Measurements from ENCODE around the gene WASF3. TPM values are rescaled to one million over a fixed set of nuclear protein-coding genes. Genes with fewer than 3 reads are reported as not detected.

Gene WASF3
- total RNA-seq, 4 donors from 2014 or later, result 0.75 to 4.9 (median 2.3) TPM

- TF ChIP-seq POLR2A (IDR thresholded peaks at IDR 0.05) (no peak), EP300 (IDR thresholded peaks at IDR 0.05; ENCODE audit: low read depth) (no peak), CTCF (IDR thresholded peaks at IDR 0.05) (no peak), POLR2AphosphoS5 (IDR thresholded peaks at IDR 0.05) (no peak)
- H3K4me1 ChIP-seq, result peaks cover 0 to 9% (median 0%) of the 10 kb centered on the region in 4 donors
- intact Hi-C loops (cut with DNase I; ENCODE audit: low total_unique reads) (no loop called here), in situ Hi-C loops (cut with MboI; ENCODE audit: low pct_ligation_motif_present in 1 of 4, low pct_unique_long_range_greater_than_20kb in 1 of 4, low sequenced_read_pairs in 3 of 4) (no loop called here)
- no peaks in the 10 kb centered on the region for H3K36me3 ChIP-seq
- no peaks in the 10 kb centered on the region for H3K9me3 ChIP-seq
- DNase-seq, result no peak
- peaks cover 27% of the 10 kb centered on the region for H3K27me3 ChIP-seq
- no peak overlapping the region for H3K4me3 ChIP-seq
- H3K27ac ChIP-seq, result no peak overlapping the region
Observed at GRCh38 chr13:26563713-26564112, 6.2 kb downstream of the WASF3 start.

GRCh38 chr13:26568132-26568815 is 10.8 kb downstream of the WASF3 start:
- WGBS, 2 donors (ENCODE audit: low coverage in 1 of 2), result 57 to 71% methylated on average over 2 of the region's 2 CpGs
- H3K4me3 ChIP-seq, result no peak overlapping the region
- no peaks in the 10 kb centered on the region for H3K36me3 ChIP-seq
- no peak overlapping the region for H3K27ac ChIP-seq
- no peak for TF ChIP-seq POLR2AphosphoS5 (IDR thresholded peaks at IDR 0.05)
- no peak for TF ChIP-seq POLR2A (IDR thresholded peaks at IDR 0.05)
- no peak for TF ChIP-seq CTCF (IDR thresholded peaks at IDR 0.05)
- TF ChIP-seq EP300 (IDR thresholded peaks at IDR 0.05; ENCODE audit: low read depth), result no peak
- no peaks in the 10 kb centered on the region for H3K4me1 ChIP-seq
- no peaks in the 10 kb centered on the region for H3K27me3 ChIP-seq
- no peak for DNase-seq
- intact Hi-C loops (cut with DNase I; ENCODE audit: low total_unique reads) (no loop called here), in situ Hi-C loops (cut with MboI; ENCODE audit: low pct_ligation_motif_present in 1 of 4, low pct_unique_long_range_greater_than_20kb in 1 of 4, low sequenced_read_pairs in 3 of 4) (no loop called here)
- H3K9me3 ChIP-seq, result no peaks in the 10 kb centered on the region

- Histone ChIP-seq H3K4me1 (no peaks in the 10 kb centered on the region), H3K27me3 (no peaks in the 10 kb centered on the region), H3K9me3 (no peaks in the 10 kb centered on the region), H3K4me3 (no peak overlapping the region), H3K27ac (no peak overlapping the region), H3K36me3 (no peaks in the 10 kb centered on the region)
- no peak for DNase-seq
- no peak for TF ChIP-seq EP300 (IDR thresholded peaks at IDR 0.05; ENCODE audit: low read depth)
- no peak for TF ChIP-seq POLR2AphosphoS5 (IDR thresholded peaks at IDR 0.05)
- no peak for TF ChIP-seq POLR2A (IDR thresholded peaks at IDR 0.05)
- no peak for TF ChIP-seq CTCF (IDR thresholded peaks at IDR 0.05)
- intact Hi-C loops (cut with DNase I; ENCODE audit: low total_unique reads), result no loop called here
- in situ Hi-C loops (cut with MboI; ENCODE audit: low pct_ligation_motif_present in 1 of 4, low pct_unique_long_range_greater_than_20kb in 1 of 4, low sequenced_read_pairs in 3 of 4), result no loop called here
- WGBS, 2 donors (ENCODE audit: low coverage in 1 of 2), result 82 to 86% methylated on average over 3 of the region's 3 CpGs
Observed at GRCh38 chr13:26571518-26571917, 14.0 kb downstream of the WASF3 start.

- no peak for DNase-seq
- WGBS, 2 donors (ENCODE audit: low coverage in 1 of 2), result 95 to 100% methylated on average over 1 to 2 of the region's 2 CpGs
- Histone ChIP-seq H3K4me1 (no peaks in the 10 kb centered on the region), H3K4me3 (no peak overlapping the region), H3K9me3 (peaks cover 2 to 3% of the 10 kb centered on the region in 2 donors), H3K27me3 (no peaks in the 10 kb centered on the region), H3K27ac (no peak overlapping the region), H3K36me3 (no peaks in the 10 kb centered on the region)
- TF ChIP-seq CTCF (IDR thresholded peaks at IDR 0.05) (no peak), POLR2A (IDR thresholded peaks at IDR 0.05) (no peak), POLR2AphosphoS5 (IDR thresholded peaks at IDR 0.05) (no peak), EP300 (IDR thresholded peaks at IDR 0.05; ENCODE audit: low read depth) (no peak)
- intact Hi-C loops (cut with DNase I; ENCODE audit: low total_unique reads), result no loop called here
- in situ Hi-C loops (cut with MboI; ENCODE audit: low pct_ligation_motif_present in 1 of 4, low pct_unique_long_range_greater_than_20kb in 1 of 4, low sequenced_read_pairs in 3 of 4), result no loop called here
Observed at GRCh38 chr13:26575244-26575643, 17.8 kb downstream of the WASF3 start.

All from transverse colon (tissue), 4 donors.